Gastroesophageal sphincter (tissue), 2 donors: Measurements from ENCODE around the gene MNAT1.

Experiments
- EP300 ChIP-seq: sonication (generic); formaldehyde crosslinking; IDR thresholded peaks from one replicate; pipeline ENCODE4 v1.6.1; 2017; ENCODE audit warnings: antibody characterized with exemption, mild to moderate bottlenecking
- POLR2A ChIP-seq, 2 donors: fragments of 450-650 bp; IDR thresholded peaks; one replicate each; pipeline ENCODE4 v1.6.1; 2017; ENCODE audit warnings: antibody characterized with exemption in 2 of 2, mild to moderate bottlenecking in 2 of 2, moderate library complexity in 1 of 2

- TF ChIP-seq EP300 (no peak), POLR2A (IDR thresholded peaks at IDR 0.05) (no peak)
These were observed 40.7 kb downstream of the MNAT1 start for GRCh38 chr14:60775296-60775695.
